NCI-H82 treated with DMSO at 0.1 percent for 48 hours (cell line): ENCODE data around the gene MNT.

ENCODE experiments used
- DNase-seq: peaks from one replicate; lab custom pipeline; 2025; ENCODE audit not compliant: unreplicated experiment; lab: John Stamatoyannopoulos, UW

Gene MNT

DNA sequence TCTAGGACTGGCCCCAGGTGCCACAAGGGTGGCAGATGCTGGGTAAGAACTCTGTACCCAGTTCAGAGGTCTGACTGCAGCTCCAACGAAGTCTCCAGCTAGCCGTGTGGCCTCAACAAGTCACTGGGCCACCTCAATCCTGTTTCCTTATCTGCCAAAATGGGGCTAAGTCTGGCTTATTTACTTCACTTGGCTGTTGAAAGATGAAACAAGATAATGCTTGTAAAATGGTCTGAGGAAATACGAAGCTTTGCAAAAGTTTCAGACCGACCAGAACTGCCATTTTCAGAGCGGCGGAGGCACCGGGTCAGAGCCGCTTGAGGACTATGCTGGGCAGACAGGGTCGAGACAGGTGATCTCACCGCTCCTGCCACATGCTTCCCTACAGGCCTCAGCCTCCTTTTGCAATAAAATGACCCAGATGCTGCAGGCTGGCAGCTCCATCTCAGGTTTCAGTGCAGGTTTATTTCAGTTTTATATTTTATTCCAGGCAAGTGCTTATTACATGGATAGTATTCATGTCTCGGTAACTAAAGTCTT lies 17.2 kb downstream of the MNT start:
- no peak for DNase-seq

DNA sequence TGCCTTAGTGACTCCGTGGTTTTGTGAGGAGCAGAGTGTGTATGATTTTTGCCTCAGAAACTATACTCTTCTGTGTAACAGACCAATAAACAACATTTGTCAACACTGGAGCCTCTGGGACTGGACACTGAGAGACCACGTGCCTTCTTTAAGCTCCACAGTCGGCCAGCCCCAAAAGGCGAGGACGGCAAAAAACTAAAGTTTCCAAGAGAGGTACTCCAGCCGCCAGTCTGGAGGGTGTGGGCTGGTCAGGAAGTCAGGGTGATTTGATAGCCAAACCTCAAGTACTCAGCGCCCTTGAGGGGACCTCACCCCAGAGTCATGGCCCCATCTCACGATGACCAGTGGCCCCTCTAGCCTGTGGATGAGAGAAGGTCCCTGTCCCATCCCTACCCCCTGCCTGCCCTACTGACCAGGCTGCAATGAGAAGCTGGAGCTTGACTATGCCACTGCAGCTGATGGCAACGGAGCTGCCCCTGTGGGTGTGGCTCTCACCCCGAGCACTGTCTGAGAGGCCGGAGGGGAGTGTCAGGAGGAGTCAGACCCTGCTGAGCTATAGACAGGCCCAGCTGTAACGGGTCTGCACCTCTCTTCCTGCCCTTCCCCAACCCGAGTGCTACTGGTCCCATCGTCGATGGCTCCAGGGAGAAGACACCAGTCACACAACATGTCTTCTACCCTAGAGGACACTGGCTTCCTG lies 19.8 kb downstream of the MNT start:
- no peak for DNase-seq

DNA sequence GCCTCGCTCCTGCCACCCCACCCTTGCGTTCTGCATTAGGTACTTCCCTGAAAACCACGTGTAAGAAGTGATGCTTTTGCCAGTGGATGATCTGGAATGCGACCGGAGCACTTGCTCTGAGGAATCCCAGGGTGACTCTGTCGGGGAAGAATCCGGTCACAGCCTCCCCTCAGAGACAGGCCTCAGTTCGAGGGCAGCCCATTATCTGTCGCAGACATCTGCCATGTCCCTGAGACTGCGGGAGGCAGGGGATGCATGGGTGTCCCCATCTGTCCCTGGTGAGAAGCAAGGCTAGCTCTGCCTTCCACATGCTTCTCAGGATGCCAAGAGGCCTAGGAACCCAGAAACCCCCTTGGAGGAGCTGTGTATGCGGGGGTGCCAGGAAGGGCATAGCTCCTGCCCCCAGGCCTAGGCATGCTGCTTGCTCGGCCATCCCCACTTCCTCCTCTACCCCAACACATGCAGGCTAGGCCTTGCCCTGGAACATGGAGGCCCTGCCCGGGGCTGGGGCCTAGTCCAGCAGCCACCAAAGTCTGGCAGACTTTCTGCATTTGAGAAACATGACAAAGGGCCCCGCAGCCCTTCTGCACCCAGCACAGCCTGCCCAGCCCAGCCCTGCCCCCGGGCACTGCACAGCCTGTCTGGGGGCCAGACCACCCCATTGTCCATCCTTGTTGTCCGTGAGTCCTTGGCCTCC lies 20.5 kb downstream of the MNT start:
- DNase-seq, result no peak

DNA sequence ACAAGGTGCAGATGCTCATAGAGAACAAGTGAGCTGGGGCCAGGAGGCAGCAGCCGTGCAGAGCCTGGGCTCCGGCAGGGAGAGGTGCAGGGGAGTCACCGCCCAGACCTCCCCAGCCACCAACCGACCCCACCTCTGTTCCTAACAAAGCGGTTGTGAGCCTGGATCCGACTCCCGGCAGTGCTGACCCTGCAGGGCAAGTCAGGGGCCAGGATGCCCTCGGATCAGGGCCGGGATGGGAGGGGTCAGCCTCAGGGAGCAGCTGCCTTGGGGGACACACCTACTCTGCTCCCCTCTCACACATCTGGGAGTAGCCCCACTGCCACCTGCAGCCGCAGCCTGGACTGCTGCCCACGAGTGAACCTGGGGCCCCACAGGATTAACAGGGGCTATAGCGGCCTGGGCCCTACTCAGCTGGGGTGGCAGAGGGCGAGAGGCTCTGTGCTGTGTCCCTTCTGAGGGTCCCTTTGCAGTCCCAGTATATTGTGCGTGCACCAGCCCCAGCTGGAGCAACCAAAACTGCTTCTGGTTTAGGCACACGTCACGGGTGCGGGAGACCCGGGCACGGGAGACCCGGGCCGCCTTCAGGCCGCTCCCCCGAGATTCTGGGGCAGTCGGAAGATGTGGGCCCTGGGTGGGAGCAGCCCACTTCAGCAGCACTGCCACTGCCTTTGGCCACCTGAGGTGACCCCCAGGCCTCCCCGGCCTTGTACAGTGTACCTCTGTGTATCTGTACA lies 21.2 kb downstream of the MNT start:
- DNase-seq, result no peak

DNA sequence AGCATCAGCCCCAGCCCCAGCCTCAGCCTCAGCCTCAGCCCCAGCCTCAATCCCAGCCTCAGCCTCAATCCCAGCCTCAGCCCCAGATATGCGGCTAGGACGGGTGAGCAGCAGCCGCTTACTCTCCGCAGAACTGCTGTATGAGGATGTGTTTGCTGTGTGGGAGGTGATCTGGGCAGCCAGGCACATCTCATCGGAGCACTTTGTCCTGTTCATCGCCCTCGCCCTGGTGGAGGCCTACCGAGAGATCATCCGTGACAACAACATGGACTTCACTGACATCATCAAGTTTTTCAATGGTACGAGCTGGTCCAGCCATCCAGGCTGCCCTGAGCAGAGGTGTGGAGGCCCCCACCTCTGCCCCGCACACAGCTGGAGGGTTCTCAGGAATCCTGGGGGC lies 22.0 kb downstream of the MNT start:
- no peak for DNase-seq

DNA sequence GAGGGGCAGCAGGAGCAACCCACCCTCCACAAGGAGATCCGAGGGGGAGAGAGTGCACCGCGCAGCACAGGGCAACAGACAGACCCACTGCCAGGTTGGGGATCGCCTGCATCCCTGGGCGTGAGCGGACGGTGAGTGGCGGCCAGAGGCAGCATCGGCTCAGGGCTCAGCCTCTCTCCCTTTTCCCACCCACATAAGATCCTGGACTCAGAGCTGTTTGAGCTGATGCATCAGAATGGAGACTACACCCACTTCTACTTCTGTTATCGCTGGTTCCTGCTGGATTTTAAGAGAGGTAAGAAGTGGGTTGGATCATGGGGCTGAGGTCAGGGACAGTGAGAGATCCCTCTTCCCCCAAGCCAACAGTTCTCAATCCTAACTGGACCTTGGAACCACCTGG lies 23.2 kb downstream of the MNT start:
- DNase-seq, result no peak

DNA sequence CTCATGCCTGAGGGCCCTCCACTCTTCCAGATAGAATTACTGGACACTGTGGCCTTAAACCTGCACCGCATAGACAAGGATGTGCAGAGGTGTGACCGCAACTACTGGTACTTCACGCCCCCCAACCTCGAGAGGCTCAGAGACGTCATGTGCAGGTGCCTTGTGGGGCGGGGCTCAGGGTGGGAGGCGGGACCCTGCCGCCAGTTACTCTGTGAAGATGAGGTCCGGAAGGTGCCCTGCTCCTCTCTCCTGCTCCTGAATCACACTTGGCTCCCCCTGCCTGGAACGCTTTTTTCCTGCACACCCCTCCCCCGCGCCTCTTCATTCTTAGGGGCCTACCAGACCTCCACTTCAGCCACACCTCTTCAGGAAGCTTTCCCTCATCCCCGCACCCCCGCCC lies 24.8 kb downstream of the MNT start:
- no peak for DNase-seq

DNA sequence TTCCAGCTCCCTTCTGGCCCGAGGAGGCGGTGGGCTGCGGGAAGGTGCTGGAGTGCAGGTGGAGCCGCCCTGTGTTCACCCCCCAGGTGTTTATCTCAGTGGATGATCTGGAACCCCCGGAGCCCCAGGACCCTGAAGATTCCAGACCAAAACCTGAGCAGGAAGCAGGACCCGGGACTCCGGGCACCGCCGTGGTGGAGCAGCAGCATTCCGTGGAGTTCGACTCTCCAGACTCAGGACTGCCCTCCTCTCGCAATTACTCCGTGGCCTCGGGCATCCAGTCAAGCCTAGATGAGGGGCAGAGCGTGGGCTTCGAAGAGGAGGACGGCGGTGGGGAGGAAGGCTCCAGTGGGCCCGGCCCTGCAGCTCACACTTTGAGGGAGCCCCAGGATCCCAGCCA lies 25.5 kb downstream of the MNT start:
- no peak for DNase-seq

DNA sequence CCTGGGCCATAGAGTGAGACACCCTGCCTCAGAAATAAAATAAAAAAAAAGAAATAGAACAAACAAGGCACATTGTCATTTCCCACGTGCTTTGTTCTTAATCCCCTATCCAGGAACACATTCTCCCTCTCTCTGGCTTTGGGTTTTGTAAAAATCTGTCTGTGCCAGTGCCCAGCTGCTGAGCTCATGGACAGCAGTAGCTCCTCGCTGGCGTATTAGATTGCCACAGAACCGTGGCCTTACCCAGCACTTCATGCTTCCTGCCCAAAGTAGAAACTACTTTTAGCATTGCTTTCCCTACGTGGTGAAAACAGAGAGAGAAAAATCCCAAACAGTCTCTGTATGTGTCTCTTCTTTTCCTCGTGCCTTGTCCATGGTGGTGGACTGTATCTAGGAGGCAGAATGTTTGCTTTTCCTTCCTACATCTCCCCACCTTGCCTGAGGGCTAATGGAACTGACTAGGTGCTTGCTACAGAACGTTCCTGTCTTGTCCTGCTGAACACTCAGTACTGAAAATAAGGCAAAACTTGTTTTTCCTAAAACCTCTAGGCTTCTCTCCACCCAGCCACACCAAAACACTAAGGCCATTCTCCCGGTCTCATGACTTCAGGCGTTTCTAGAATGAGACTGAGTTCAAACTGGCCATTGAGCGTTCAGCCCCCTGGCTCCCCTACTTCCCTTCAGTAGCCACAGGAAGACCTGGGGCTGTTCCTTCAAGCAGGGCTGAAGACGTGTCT lies 26.1 kb downstream of the MNT start:
- no peak for DNase-seq

DNA sequence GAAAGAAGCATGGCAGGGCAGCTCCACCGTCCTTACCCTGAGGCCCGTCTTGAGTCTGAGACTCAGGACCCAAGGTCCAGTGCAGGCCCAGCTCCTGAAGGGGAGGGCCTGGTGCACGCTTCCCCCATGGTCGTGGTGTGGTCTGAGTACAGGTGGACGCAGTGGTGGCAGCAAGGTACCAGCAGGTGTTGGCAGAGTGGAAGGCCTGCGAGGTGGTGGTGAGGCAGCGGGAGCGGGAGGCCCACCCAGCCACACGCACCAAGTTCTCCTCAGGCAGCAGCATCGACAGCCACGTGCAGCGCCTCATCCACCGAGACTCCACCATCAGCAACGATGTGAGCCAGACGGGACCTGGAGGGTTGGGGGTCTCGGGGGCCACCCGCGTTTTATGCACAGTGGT lies 27.7 kb downstream of the MNT start:
- DNase-seq, result no peak

DNA sequence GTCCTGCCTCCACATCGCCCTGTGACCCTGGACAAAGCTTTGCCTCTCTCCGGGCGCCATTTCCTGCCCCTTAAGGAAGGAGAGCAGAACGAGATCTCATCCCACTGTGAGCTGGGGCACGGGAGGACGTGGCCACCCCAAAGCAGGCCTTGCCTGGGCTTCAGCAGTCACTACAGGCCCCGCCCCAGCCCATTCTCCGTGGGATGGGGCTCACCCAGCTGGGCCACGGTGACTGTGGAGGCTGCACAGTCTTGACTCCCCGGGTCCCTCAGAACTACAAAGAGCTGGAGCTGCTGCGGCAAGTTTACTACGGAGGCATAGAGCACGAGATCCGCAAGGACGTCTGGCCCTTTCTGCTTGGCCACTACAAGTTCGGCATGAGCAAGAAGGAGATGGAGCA lies 28.2 kb downstream of the MNT start:
- no peak for DNase-seq

DNA sequence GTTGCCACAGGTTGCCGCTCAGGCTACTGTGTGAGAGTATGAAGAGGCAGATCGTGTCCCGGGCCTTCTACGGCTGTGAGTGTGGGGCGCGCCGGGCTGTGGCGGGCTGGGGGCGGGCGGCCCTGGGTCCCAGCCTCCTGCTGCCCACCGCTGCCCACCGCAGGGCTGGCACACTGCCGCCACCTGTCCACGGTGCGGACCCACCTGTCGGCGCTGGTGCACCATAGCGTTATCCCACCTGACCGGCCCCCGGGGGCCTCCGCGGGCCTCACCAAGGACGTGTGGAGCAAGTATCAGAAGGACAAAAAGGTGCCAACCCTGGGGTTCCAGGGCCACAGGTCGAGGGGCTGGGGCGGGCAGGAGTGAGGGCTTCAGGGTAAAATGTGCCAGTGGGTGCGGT lies 28.7 kb downstream of the MNT start:
- no peak for DNase-seq

DNA sequence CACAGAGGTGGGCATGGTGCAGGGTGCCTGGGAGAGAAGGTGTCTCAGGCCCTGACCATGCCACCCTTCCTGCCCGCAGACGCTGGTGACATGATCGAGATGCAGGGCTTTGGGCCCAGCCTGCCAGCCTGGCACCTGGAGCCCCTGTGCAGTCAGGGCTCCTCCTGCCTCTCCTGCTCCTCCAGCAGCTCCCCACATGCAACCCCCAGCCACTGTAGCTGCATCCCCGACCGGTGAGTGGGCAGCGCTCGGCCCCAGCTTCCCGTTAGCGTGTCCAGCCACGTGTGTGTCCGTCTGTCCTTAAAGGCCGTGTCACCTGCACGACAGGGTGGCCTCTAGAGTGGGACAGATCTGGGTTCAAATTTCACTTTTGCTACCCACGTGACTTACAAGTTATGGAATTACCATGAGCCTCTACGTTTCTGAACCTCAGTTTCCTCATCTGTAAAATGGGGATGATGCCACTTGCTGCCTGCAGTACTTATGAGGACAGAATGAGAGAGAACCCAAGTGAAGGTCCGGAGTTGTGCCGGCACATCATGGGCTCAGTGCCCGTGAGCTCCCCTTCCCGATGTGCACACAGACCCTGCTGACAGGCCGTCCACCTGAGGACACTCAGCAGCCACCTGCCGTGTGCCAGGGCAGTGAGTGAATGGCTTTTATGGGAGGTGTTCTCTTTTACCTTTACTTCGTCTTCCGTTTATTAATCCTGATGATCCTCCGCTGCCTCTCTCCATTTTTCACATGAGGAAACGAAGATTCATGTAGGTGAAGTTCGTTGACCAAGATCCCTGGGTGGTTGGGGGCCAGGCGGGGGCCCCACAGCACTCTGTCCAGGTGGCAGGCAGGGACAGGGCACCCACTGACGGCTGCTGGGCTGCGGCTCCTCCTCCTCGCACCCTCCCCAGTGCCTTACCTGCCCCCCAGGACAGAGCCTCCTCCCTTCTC lies 29.4 kb downstream of the MNT start:
- no peak for DNase-seq

DNA sequence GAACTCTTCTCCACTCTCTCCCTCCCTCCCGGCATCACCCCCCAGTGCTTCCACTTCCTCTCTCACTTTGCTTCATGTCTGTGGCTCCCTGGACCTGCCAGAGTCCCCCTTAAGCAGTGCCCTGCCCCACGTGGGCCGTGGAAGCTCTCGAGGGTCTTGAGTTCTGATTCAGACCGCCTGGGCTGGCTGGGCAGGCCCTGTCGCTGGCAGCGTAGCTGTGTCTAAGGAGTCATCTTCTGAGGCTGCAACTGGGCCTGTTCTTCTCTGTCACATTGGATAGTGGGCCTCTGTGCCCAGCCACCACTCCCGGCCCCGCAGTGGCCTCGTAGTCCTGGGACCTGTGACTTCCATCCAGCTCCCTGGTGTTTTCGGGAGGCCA lies 30.7 kb downstream of the MNT start:
- no peak for DNase-seq

DNA sequence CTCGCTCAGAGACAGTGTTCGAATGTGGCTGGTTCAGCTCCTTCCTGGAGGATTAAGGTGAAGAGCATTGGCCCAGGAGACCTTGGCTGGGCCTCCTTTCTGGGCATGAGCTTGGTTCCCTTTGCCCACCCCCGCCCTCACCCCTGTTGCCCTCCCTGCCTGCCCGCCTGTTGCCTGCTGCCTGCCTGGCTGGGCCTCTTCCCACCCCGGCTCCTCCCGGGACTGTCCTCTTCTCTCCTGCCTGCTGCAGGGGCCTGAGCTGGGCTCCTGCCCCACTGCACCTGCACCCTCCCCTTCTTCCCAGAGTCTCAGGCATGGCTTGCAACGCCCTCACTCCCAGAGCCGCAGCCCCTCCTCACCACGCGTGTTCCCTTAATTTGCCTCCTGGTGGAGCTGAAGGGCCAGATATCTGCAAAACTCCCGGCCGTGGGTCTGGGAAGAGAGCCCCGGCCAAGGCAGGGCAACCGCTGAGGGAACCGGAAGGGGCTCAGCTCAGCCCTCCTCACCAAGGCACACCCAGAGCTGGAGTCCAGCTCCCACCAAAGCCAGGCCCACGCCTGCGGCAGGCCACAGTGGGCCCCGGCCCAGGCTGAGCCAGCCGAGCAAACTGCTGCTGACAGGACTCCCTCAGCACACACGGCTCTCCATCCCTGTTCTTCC lies 31.2 kb downstream of the MNT start:
- DNase-seq, result no peak

DNA sequence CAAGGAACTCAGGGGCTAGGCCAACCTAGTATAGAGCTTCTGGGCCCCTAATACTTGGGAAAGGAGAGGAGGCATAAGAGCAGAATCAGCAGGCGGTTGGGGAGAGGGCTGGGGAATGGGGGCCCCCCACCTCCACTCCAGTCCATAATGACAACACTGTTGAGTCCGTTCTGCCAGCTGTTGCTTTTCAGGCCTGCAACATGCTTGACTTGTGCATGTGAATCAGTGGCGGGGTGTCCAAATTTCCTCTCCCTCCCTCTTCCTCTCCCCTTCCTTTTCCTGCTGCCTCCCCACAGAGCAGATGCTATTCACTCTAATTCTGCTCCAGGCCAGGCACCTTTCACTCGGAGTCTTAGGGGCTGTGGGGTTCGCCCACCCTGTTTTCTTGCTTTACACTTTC lies 31.8 kb downstream of the MNT start:
- no peak for DNase-seq

DNA sequence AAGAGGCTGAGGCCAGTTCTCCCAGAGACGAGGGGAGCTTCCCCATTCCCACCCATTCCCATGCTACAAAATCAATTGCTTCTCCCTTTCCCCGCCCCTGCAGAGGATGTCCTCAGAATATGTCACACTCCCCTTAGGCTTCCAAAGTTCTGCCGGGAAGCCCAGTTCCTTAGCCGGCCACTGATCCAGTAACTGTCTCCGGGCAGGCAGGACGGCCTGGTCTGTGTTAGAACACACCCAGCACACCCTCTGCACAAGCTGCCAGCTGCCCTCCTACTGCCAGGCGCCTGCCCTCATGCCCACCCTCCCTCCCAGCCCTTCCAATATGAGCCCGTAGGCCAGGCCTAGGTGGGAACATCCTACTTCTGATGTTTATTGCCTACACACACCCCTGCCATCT lies 32.5 kb downstream of the MNT start:
- no peak for DNase-seq

DNA sequence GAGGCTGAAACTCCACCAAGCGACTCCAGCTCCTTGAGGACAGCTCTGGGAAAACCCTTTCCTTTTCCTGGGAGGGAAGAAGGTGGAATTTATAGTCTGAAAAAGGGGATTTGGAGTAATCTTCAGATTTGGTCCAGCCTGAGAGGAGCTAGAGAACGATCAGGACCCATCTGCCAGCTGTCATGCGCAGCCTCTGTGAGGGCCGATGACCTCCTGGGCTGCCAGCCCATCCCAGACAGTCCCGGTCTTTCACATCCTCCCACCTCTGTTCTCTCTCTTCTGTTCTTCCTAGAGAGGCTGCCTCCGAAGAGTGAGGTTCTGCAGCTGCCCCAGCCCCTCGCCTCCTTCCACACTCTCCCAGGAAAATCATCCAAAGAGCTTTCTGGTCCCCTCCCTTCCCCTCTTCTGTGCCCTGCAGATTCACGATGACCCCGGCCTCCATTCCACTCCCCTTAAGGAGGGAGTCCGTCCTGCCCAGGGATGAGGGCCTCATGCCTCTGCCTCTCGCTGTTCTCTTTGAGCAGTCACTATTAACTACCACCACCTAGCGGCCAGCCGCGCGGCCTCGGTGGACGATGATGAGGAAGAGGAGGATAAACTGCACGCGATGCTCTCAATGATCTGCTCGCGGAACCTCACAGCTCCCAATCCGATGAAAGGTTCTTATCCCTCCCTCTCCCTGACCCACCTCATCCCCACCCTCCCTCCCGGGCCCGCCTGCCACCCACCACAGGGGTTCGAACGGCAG lies 33.9 kb downstream of the MNT start:
- DNase-seq, result no peak

DNA sequence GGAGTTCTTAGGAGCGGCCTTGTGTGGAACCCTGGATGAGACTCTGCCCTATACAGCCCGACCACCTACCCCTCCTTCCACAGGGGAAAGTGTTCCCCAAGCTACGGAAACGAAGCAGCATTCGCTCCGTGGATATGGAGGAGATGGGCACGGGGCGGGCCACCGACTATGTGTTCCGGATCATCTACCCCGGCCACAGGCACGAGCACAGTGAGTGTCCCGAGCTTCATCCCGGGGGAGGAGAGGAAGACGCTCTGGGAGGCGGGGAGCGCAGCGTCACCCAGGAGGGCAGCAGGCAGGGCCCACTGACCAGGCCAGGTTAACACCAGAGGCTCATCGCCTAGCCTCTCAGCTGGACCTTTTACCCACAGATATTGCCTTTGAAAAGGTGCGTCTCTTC lies 35.7 kb downstream of the MNT start:
- DNase-seq, result no peak
